Neural progenitor cell (in vitro differentiated cells): ENCODE results near the gene PRSS50. TPM values are rescaled to one million over a fixed set of nuclear protein-coding genes. Genes with fewer than 3 reads are reported as not detected.

Source experiments
- DNase-seq: peaks from one replicate; pipeline ENCODE4 v3.0.0-alpha.2; 2016; ENCODE audit warnings: low spot score
- H2AFZ ChIP-seq: fragments of 200-600 bp; sonication (generic); replicated peaks from 2 replicates; pipeline ENCODE4 v1.6.1; 2016; ENCODE audit warnings: antibody characterized with exemption
- H3F3A ChIP-seq: fragments of 200-600 bp; sonication (generic); 2 replicates; pipeline ENCODE4 v1.6.1; 2016; ENCODE audit warnings: antibody characterized with exemption, low read depth
- H3K27ac ChIP-seq: fragments of 200-600 bp; sonication (generic); 2 replicates; pipeline ENCODE4 v1.5.1; 2016; ENCODE audit warnings: mild to moderate bottlenecking
- H3K27me3 ChIP-seq: fragments of 200-600 bp; sonication (generic); 2 replicates; pipeline ENCODE4 v1.6.1; 2016; ENCODE audit warnings: mild to moderate bottlenecking, moderate library complexity
- H3K36me3 ChIP-seq: fragments of 200-600 bp; sonication (generic); 2 replicates; pipeline ENCODE4 v1.5.1; 2016
- H3K4me1 ChIP-seq: fragments of 200-600 bp; sonication (generic); 2 replicates; pipeline ENCODE4 v1.6.1; 2016; ENCODE audit warnings: mixed run types
- H3K4me2 ChIP-seq: fragments of 200-600 bp; sonication (generic); 2 replicates; pipeline ENCODE4 v1.6.1; 2016
- H3K4me3 ChIP-seq: fragments of 200-600 bp; sonication (generic); 2 replicates; pipeline ENCODE4 v1.5.1; 2016
- H3K79me2 ChIP-seq: fragments of 200-600 bp; sonication (generic); 2 replicates; pipeline ENCODE4 v1.6.1; 2016; ENCODE audit warnings: low read depth
- H3K9ac ChIP-seq: fragments of 200-600 bp; sonication (generic); 2 replicates; pipeline ENCODE4 v1.6.1; 2016
- H3K9me3 ChIP-seq: fragments of 200-600 bp; sonication (generic); 2 replicates; pipeline ENCODE4 v1.5.1; 2016; ENCODE audit warnings: low read depth
- H4K20me1 ChIP-seq: fragments of 200-600 bp; sonication (generic); 2 replicates; pipeline ENCODE4 v1.6.1; 2016; ENCODE audit warnings: low read depth
- H3K27ac Mint-ChIP-seq: 3 replicates; pipeline ENCODE4 v1.8.0; 2021; ENCODE audit warnings: mixed read lengths
- H3K27me3 Mint-ChIP-seq: 2 replicates; pipeline ENCODE4 v1.8.0; 2022; ENCODE audit warnings: low read depth, mild to moderate bottlenecking, inconsistent platforms, moderate library complexity, mixed read lengths; ENCODE audit not compliant: insufficient read depth
- H3K36me3 Mint-ChIP-seq: 3 replicates; pipeline ENCODE4 v1.8.0; 2021; ENCODE audit warnings: mixed read lengths
- H3K4me1 Mint-ChIP-seq: 3 replicates; pipeline ENCODE4 v1.8.0; 2021; ENCODE audit warnings: mixed read lengths
- H3K4me3 Mint-ChIP-seq: 3 replicates; pipeline ENCODE4 v1.8.0; 2021; ENCODE audit warnings: mild to moderate bottlenecking, moderate library complexity, mixed read lengths
- H3K9me3 Mint-ChIP-seq: 3 replicates; pipeline ENCODE4 v1.8.0; 2020; ENCODE audit warnings: mixed read lengths
- CTCF ChIP-seq: fragments of 200-600 bp; sonication (generic); IDR thresholded peaks from 2 replicates; pipeline ENCODE4 v1.5.1; 2017; ENCODE audit warnings: antibody characterized with exemption, mild to moderate bottlenecking
- EZH2 ChIP-seq: fragments of 200-600 bp; sonication (generic); IDR thresholded peaks from 2 replicates; pipeline ENCODE4 v1.6.1; 2017; ENCODE audit warnings: antibody characterized with exemption, mild to moderate bottlenecking, moderate library complexity
- EZH2phosphoT487 ChIP-seq: fragments of 200-600 bp; sonication (generic); IDR thresholded peaks from 2 replicates; pipeline ENCODE4 v1.6.1; 2017; ENCODE audit warnings: antibody characterized with exemption
- total RNA-seq: library from RNA; depleted of rRNA; stranded (reverse); fragments of >200 nt; gene quantifications from 2 replicates; pipeline ENCODE4 v1.2.3, GENCODE V29; 2015; ENCODE audit warnings: low replicate concordance

The PRSS50 gene
- total RNA-seq, 1 donor from 2014 or later, result 0.28 TPM

DNA sequence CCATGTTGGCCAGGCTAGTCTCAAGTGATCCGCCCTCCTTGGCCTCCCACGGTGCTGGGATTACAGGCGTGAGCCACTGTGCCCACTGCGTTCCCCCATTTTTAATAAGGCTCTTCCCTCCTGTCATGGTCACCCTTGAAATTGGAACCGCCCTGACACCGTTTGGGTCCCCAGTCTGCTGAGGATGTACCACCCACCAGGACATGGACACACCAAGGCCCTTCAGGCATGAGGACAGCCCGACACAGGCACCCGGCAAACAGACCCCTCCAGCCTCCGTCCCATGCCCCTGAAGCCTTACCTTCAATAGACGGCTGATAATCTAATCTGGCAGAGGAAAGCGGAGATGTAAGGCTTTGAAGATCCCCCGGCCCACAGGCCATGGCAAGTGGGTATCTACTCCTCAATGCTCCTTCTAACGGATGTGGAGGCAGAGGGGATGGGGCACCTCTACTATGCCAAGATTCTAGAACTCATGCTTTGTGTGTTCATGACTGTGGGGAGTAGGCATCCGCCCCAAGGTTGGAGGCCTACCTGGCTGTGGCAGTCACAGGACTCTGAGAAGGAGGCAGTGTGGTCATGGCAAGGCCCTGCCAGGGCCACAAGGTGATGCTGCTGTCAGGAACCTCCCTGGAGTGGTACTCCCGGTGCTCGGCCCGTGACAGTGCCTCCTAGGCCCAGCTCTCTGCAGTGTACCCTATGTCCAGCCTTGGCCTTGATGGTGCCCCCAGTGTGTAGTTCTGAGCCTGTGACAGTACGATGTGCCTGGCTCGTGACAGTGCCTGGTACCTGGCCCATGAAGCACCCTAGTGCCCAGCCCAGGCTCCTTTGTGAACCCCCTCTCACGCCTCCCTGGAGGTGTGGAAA lies 18.6 kb upstream of the PRSS50 start:
- no peaks in the 10 kb centered on the region for H3F3A ChIP-seq

DNA sequence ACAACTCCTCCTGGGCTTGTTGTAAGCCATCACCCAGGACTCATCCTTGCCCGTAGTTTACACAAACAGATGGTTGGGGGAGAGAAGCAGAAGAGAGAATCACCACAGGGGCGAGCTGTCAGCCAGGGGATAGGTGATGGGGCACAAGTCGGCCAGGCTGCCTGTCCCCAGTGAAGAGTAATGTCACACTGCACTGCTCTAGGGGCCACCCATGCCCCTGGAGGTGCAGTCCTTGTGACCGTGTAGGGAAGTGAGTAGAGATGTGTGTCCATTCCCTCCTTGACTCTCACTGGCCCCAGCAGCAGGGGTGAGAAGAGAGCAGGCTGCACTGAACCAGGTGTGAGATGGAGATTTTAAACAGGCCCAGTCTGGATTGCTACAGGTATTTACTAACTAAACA lies 17.1 kb upstream of the PRSS50 start:
- no peaks in the 10 kb centered on the region for H3K4me1 ChIP-seq
- H3F3A ChIP-seq, result no peaks in the 10 kb centered on the region
- H3K9me3 Mint-ChIP-seq, result no peaks in the 10 kb centered on the region
- H4K20me1 ChIP-seq, result no peaks in the 10 kb centered on the region
- no peak overlapping the region for H3K27ac ChIP-seq
- H3K27ac Mint-ChIP-seq, result no peak overlapping the region
- H3K79me2 ChIP-seq, result no peaks in the 10 kb centered on the region
- no peaks in the 10 kb centered on the region for H3K4me1 Mint-ChIP-seq
- H3K27me3 Mint-ChIP-seq, result peaks cover 2% of the 10 kb centered on the region
- H3K4me3 Mint-ChIP-seq, result no peak overlapping the region
- no peak overlapping the region for H3K9ac ChIP-seq
- no peak for DNase-seq
- no peak overlapping the region for H3K4me3 ChIP-seq
- H3K36me3 Mint-ChIP-seq, result no peaks in the 10 kb centered on the region
- no peak overlapping the region for H2AFZ ChIP-seq
- no peaks in the 10 kb centered on the region for H3K9me3 ChIP-seq
- H3K36me3 ChIP-seq, result no peaks in the 10 kb centered on the region
- no peak for TF ChIP-seq CTCF
- no peak for TF ChIP-seq EZH2
- TF ChIP-seq EZH2phosphoT487, result no peak
- H3K27me3 ChIP-seq, result no peaks in the 10 kb centered on the region
- H3K4me2 ChIP-seq, result no peak overlapping the region

More for the DNA sequence above, 18.6 kb upstream of the PRSS50 start:
- Histone ChIP-seq H3K79me2 (no peaks in the 10 kb centered on the region), H3K36me3 (no peaks in the 10 kb centered on the region), H3K4me2 (no peak overlapping the region), H3K27ac (no peak overlapping the region), H3K4me1 (no peaks in the 10 kb centered on the region), H3K4me3 (no peak overlapping the region), H3K9me3 (no peaks in the 10 kb centered on the region), H3K27me3 (no peaks in the 10 kb centered on the region), H4K20me1 (no peaks in the 10 kb centered on the region), H3K9ac (no peak overlapping the region), H2AFZ (no peak overlapping the region)
- DNase-seq, result no peak
- H3K36me3 Mint-ChIP-seq, result no peaks in the 10 kb centered on the region
- H3K27ac Mint-ChIP-seq, result no peak overlapping the region
- H3K4me3 Mint-ChIP-seq, result no peak overlapping the region
- TF ChIP-seq EZH2phosphoT487, result no peak
- TF ChIP-seq EZH2, result no peak
- TF ChIP-seq CTCF, result no peak
- no peaks in the 10 kb centered on the region for H3K9me3 Mint-ChIP-seq
- no peaks in the 10 kb centered on the region for H3K4me1 Mint-ChIP-seq
- peaks cover 2% of the 10 kb centered on the region for H3K27me3 Mint-ChIP-seq

GRCh38 chr3:46733026-46733800 lies 15.5 kb upstream of the PRSS50 start:
- no peak for DNase-seq
- no peaks in the 10 kb centered on the region for H3K4me1 Mint-ChIP-seq

More at GRCh38 chr3:46733026-46733800, 15.5 kb upstream of the PRSS50 start:
- no peaks in the 10 kb centered on the region for H3K36me3 ChIP-seq
- H3F3A ChIP-seq, result no peaks in the 10 kb centered on the region
- Mint-ChIP-seq H3K9me3 (no peaks in the 10 kb centered on the region), H3K4me3 (no peak overlapping the region), H3K36me3 (no peaks in the 10 kb centered on the region), H3K27ac (no peak overlapping the region), H3K27me3 (peaks cover 2% of the 10 kb centered on the region)
- no peak overlapping the region for H3K4me3 ChIP-seq
- no peaks in the 10 kb centered on the region for H3K79me2 ChIP-seq
- no peaks in the 10 kb centered on the region for H4K20me1 ChIP-seq
- H3K9me3 ChIP-seq, result no peaks in the 10 kb centered on the region
- no peak overlapping the region for H3K27ac ChIP-seq
- H3K4me2 ChIP-seq, result no peak overlapping the region
- H3K4me1 ChIP-seq, result no peaks in the 10 kb centered on the region
- no peaks in the 10 kb centered on the region for H3K27me3 ChIP-seq
- H3K9ac ChIP-seq, result no peak overlapping the region
- no peak overlapping the region for H2AFZ ChIP-seq
- no peak for TF ChIP-seq CTCF
- TF ChIP-seq EZH2phosphoT487, result no peak
- no peak for TF ChIP-seq EZH2
